Measurements from ENCODE around the gene NPHP4.
"Not testable (repeated sequence)": the region's sequence is repeated elsewhere in the genome, so short reads cannot be mapped to it uniquely, and the experiment has no call there.

NPHP4 gene

GRCh38 chr1:5934058-5934884 lies 58.0 kb downstream of the NPHP4 start:
- no peak for DNase-seq (ENCODE audit: low read depth in 2 of 2)

GRCh38 chr1:5933676-5934057 lies 58.6 kb downstream of the NPHP4 start:
- DNase-seq (ENCODE audit: low read depth in 2 of 2) = no peak

GRCh38 chr1:5933050-5933449 lies 59.2 kb downstream of the NPHP4 start:
- no peak for DNase-seq (ENCODE audit: low read depth in 2 of 2)

- DNase-seq (ENCODE audit: low read depth in 2 of 2) = no peak
These were observed 63.4 kb downstream of the NPHP4 start for GRCh38 chr1:5928714-5929400.

- no peak for DNase-seq (ENCODE audit: low read depth in 2 of 2)
These were observed 64.5 kb downstream of the NPHP4 start for GRCh38 chr1:5927506-5928370.

GRCh38 chr1:5926686-5927435 lies 65.4 kb downstream of the NPHP4 start:
- DNase-seq (ENCODE audit: low read depth in 2 of 2) = no peak

GRCh38 chr1:5922700-5923330 lies 69.4 kb downstream of the NPHP4 start:
- not testable (repeated sequence) for DNase-seq (ENCODE audit: low read depth in 2 of 2)

GRCh38 chr1:5921671-5922070 lies 70.6 kb downstream of the NPHP4 start:
- DNase-seq (ENCODE audit: low read depth in 2 of 2) = no peak

- no peak for DNase-seq (ENCODE audit: low read depth in 2 of 2)
These were observed 71.1 kb downstream of the NPHP4 start for GRCh38 chr1:5921129-5921528.

- DNase-seq (ENCODE audit: low read depth in 2 of 2) = no peak
These were observed 72.0 kb downstream of the NPHP4 start for GRCh38 chr1:5920201-5920600.

- DNase-seq (ENCODE audit: low read depth in 2 of 2) = no peak
These were observed 74.0 kb downstream of the NPHP4 start for GRCh38 chr1:5918275-5918649.

GRCh38 chr1:5917591-5918274 lies 74.5 kb downstream of the NPHP4 start:
- DNase-seq (ENCODE audit: low read depth in 2 of 2) = no peak

GRCh38 chr1:5917281-5917590 lies 75.0 kb downstream of the NPHP4 start:
- no peak for DNase-seq (ENCODE audit: low read depth in 2 of 2)

- DNase-seq (ENCODE audit: low read depth in 2 of 2) = no peak
These were observed 75.5 kb downstream of the NPHP4 start for GRCh38 chr1:5916572-5917280.

GRCh38 chr1:5915587-5916571 lies 76.3 kb downstream of the NPHP4 start:
- DNase-seq (ENCODE audit: low read depth in 2 of 2) = no peak

GRCh38 chr1:5914676-5915365 lies 77.4 kb downstream of the NPHP4 start:
- DNase-seq (ENCODE audit: low read depth in 2 of 2) = no peak

- no peak for DNase-seq (ENCODE audit: low read depth in 2 of 2)
These were observed 78.3 kb downstream of the NPHP4 start for GRCh38 chr1:5913876-5914275.
